GM19238 (cell line): Measurements from ENCODE around the gene EPB41L3.

Experiments
- DNase-seq: peaks from one replicate; pipeline ENCODE4 v3.0.0; 2011; ENCODE audit warnings: low spot score; ENCODE audit not compliant: insufficient read length

The EPB41L3 gene

DNA sequence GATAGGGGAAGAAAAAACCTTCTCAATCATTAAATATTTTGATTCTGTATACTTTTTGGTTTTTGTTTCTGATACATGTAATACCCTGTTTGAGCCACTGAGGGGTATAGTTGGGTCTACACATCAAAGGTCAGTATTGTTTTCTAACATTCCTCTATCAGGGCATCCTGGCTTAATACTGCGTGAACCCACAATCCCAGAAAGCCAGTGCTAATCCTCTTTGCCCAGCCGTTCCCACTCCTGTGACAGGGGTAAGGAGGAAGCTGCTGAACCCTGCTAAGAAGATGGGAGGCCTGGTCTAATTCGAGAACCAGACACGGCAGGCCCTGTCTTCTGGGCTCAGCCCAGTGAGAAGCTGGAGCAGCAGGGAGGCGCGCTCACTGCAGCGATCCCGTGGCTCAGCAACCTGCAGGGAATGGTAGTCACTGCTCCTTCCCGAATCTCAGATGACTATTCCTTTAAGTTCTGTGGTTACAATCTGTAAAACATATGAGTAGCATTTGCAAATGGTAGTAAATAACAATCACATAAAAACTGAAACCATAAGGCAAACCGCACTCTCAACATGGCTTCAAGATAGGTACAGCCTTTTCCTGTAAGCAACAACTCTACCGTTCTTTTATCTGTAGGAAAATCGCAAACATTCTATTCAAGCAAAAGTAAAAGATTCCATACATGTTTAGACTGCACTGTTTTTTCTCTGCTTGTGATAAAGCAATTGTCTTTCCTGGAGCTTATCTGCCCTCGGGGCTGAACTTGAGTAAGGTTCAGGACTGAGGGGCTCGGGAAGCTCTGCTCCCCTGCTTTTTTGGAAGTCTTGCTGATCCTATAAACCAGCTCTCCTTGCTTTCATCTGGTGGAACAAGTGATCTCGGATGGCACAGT, 87.0 kb downstream of the EPB41L3 start:
- no peak for DNase-seq

DNA sequence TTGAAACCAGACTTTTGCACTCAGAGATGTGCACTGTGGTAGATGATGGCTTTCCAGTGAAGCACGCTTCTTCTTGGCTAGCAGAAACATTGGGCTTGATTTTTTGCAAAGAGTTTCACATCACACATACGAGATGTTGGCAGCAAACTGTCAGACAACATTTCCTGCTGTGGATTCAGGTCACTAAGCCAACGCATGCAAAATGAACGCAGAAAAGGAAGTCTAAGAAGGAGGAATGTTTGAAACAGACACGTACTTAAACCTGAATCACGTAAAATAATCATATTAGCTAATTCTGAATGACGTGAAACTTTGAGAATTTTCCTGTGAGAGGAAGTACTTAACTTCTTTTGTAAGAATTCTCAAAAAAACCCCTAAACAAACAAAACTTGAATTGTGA, 88.1 kb downstream of the EPB41L3 start:
- DNase-seq, result no peak

GRCh38 chr18:5452943-5453443, 90.8 kb downstream of the EPB41L3 start:
- no peak for DNase-seq

DNA sequence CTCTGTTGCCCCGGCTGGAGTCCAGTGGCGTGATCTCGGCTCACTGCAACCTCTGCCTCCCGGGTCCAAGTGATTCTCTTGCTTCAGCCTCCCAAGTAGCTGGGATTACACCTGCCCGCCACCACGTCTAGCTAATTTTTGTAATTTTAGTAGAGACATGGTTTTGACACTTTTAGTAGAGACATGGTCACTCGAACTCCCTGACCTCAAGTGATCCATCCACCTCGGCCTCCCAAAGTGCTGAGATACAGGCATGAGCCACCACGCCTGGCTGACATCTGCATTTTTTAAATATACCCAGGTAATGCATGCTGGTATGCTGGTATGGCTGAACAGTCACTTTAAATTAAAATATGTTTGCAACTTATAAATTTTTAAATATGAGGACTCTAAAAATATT, 91.9 kb downstream of the EPB41L3 start:
- DNase-seq, result no peak

- DNase-seq, result no peak
Measured at GRCh38 chr18:5451150-5451549, 92.6 kb downstream of the EPB41L3 start.

DNA sequence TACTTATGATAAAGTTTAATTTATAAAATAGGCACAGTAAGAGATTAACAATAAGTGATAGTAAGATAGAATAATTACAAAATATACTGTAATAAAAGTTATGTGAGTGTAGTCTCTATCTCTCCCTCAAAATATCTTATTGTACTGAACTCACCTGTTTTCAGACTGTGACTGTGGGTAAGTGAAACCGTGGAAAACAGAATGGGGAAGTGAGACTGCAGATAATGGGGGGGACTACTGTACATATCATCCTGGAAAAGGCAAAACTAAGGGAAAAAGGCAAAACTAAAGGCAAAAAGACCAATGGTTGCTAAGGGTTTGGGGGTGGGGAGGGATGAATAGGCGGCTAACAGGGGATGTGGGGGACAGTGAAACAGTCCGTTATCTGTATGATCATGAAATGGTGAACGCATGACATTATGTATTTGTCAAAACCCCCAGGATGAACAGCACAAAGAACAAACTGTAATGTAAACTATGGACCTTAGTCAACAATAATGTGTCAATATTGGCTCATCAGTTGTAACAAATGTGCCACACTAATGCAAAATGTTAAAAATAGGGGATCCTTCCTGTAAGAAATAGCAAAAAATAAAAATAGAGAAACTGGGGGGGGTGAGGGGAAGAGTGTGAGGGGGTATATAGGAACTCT, 93.8 kb downstream of the EPB41L3 start:
- no peak for DNase-seq

GRCh38 chr18:5447442-5447841, 96.4 kb downstream of the EPB41L3 start:
- no peak for DNase-seq

GRCh38 chr18:5444847-5445246, 99.0 kb downstream of the EPB41L3 start:
- DNase-seq, result no peak

GRCh38 chr18:5444269-5444668, 99.5 kb downstream of the EPB41L3 start:
- no peak for DNase-seq

DNA sequence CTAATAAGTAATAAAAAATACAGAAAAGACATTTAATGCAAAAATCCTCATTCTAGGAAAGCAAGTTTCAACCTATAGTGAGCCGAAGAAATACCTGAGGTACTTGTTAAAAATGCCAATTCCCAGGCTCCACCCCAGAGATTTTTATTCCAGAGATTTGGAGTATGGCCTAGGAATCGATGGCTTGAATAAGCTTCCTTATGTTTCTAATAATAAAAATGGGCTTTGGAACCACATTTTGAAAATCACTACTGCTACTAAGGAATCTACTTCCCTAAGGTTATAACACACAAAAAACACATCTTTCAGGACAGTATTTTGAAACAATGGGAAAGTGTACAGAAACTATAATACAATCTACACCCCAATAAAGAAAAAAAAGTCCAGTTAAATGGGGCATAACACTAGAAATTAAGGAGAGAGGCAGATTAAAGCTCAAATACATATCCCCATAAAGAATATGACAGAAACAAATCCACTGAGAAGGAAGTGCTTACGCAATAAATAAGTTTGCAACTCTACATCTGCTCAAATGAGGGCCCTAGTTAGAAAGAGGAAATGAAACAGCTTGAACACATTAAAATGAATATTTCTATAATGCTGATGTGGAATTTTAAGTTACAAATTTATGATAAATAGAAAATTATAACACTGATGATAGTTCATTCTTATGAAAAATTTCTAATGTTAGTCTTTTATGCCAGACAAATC, 103.7 kb downstream of the EPB41L3 start:
- no peak for DNase-seq

DNA sequence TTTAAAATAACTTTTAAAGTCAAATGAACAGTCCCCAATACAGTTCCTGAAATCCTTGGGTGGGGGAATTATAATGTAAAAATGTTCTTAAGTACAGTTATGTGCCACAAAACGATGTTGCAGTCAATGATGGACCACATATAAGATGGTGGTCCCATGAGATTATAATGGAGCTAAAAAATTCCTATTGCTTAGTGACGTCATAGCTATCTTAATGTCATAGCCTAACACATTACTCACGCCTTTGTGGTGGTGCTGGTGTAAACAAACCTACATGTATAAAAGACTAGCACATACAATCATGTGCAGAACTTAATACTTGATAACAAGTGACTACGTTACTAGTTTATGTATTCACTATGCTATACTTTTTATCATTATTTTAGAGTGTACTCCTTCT, 109.4 kb downstream of the EPB41L3 start:
- DNase-seq, result no peak

GRCh38 chr18:5431836-5432575, 111.8 kb downstream of the EPB41L3 start:
- DNase-seq, result no peak

DNA sequence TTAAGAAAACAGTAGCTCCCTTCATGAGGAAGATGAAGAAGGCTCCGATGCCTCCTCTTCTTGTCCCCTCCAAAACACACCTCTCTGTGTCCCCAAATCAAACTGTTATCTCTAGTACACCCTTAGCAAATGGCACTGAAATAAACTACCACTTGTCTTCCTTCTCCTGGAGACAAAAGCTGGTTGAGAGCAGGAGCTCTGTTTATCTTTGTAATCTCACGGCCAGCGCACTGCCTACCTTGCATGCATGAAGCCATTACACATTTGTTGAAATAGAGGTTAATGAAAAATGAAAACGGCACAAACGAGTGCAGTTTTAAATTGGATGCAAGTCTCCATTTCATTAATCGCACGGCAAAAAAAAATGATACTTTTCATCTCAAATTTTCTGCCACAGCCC, 113.7 kb downstream of the EPB41L3 start:
- no peak for DNase-seq

GRCh38 chr18:5429681-5430080, 114.1 kb downstream of the EPB41L3 start:
- DNase-seq, result no peak

DNA sequence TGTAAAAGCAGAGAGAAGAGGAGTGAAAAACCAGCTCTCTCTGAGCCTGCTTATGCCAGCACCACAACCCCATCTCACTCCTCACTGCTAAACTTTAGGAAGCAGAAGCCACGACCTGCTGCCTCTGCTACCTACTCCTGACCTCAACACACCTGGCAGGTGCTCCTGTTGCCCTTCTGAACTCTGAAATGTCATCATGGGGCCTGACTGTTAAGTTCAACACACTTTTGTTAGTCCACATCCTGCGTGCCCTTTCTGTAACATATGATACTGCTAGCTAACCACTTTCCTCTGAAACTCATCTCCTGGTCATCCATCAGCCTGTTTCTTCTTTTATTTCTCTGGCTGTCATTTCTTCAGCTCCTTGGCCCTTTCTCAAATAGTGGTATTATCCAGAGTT, 118.1 kb downstream of the EPB41L3 start:
- DNase-seq, result no peak

DNA sequence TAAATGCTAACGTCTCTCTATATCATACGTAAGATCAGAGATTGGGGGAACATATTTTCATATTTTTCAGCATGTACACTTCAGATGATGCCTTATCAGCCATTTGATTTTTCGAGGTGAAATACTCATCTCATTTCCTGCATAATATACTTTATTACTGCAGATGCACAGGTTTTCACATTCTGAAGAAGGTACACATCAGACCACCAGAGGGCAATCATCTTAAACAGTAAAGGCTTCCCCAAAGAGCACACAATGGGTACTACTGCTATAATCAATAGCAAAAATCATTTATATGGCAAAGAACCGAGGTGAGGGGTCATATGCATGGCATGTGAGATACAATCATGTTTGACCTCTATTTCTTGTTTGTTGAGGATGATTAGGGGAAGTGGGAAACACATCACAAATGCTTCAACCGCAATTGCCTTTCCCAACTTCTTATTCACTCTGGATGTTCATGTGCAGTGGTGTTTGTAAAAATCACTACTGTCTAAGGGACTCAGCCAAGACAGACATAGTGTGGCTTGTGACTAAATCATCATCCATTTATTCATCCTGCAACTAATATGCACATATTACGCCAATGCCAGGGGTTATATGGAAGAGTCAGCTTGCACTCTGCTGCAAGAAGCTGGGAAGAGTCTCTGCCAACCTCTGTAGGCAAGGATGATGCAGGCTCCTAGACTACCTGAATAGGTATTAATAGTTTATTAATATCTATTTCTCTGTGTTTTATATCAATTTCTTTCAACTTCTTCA, 118.7 kb downstream of the EPB41L3 start:
- DNase-seq, result no peak

DNA sequence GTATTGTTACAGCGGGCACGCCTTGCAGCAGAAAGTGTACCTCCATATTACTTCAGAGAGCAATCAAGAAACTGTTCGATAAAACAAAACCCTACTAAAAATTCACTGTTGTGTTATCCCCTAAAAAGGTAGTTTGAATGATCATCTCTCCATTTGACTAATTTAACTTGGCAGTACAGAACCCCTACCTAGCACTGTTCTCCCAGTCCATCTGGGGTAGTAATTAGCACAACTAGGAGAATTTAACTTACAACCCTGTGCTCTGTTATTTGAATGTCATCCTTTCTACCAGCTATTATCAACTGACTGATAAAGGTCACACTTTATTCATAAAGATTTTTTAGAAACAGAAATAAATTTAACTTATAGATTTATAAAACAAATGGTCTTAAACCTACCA, 121.2 kb downstream of the EPB41L3 start:
- DNase-seq, result no peak

DNA sequence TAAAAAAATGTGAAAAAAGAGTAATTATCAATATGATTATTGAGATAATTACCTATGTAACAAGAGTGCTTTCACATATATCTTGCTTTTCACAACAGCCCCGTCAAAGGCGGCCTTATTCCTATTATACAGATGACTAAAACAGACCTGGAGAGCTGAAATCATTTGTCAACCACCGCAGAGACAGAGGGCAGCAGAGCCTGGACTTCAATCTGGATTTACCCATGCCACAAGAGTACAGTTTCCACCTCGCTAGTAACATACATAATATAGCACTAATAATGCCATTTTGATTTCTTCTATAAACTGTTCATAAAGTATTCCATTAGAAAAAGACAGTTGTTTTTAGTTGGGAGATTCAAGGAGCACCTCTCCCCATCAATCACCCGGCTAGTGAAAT, 121.8 kb downstream of the EPB41L3 start:
- DNase-seq, result no peak

- no peak for DNase-seq
Measured at GRCh38 chr18:5420906-5421305, 122.9 kb downstream of the EPB41L3 start.

- DNase-seq, result no peak
Measured at GRCh38 chr18:5419601-5420000, 124.2 kb downstream of the EPB41L3 start.

DNA sequence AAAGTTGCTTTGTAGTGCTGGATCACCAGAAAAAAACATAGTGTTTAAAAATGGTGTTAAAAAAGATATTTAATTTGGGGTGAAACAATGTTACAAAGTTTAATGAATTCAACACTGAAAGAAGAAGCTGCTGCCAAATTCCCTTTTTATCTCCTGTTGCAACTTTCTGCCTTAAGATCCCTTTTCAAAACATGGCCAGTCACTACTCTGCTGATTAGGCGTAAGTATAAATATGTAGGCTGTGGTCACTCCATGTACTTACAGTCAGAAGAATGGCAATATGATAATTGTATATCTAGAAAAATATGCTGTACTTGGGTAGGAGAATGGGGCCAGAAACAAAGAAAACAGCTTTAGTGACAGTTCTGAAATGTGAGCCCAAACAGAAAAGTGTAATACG, 124.8 kb downstream of the EPB41L3 start:
- no peak for DNase-seq
